Measurements from ENCODE around the gene KL.

GRCh38 chr13:33073338-33073737 lies 57.1 kb downstream of the KL start:
- TF ChIP-seq CTCF (IDR thresholded peaks at IDR 0.05) (no peak), POLR2AphosphoS5 (IDR thresholded peaks at IDR 0.05; ENCODE audit: low read depth, low read length) (no peak), REST (IDR thresholded peaks at IDR 0.05; ENCODE audit: insufficient read depth in 1 of 2, low read depth in 2 of 2, low read length in 1 of 2) (no peak), SIN3A (IDR thresholded peaks at IDR 0.05; ENCODE audit: borderline replicate concordance, insufficient read depth, low read depth, low read length) (no peak), TCF7L2 (IDR thresholded peaks at IDR 0.05; ENCODE audit: low read depth, low read length) (no peak)

Measured in Panc1 (cell line).